NCI-H146 treated with DMSO at 0.1 percent for 48 hours (cell line): ENCODE results near the gene RGS14.

Source experiments
- DNase-seq: peaks from one replicate; lab custom pipeline; 2025; ENCODE audit not compliant: unreplicated experiment; lab: John Stamatoyannopoulos, UW

Gene RGS14

GRCh38 chr5:177357459-177358351 lies at the start of gene RGS14:
Gene RGS14 (plus strand): TSS chr5:177357924. CDS start chr5:177358025, 101 bp downstream.
- DNase-seq: peak; percentile 44

DNA sequence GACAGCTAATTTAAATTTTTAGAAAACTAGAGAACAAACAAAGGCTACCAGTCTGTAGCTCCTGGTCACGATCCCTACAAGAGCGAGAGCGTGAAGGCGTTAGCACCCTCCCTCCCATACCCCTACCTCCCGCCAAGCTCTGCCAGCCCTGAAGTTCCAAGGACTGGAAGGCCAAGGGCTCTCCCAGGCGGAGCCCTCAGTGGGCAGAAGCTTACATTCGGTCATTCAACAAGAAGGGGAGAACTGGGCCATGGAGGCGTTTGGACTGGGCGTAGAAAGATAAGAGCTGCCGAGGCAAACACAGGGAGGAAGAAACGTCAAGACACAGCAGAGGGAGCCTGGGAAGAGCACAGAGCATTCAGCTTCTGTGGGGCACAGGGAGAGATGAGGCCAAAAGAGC lies 49.0 kb upstream of the RGS14 start:
- no peak for DNase-seq

- DNase-seq: peak; percentile 21
Observed at GRCh38 chr5:177309351-177310191, 48.2 kb upstream of the RGS14 start.

DNA sequence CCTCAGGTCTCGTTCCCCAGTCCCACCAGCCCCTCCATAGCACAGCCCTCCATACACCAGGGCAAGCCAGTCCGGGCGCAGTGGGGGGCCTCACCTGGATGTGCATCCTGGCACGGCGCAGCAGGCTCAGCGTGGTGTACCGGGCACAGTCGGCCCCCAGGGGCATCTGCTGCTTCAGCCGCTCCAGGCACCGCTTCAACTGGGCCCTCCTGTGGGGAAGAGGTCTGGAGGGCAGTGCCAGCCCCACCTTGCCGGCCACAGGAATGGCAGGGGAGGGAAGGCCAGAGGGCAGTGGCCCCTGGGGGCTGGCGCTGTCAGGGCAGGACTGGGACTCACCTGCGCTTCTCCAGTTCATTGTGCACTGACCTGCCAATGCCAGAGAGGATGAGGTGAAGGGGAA lies 47.4 kb upstream of the RGS14 start:
- no peak for DNase-seq

GRCh38 chr5:177310757-177311391 lies 46.9 kb upstream of the RGS14 start:
- peak; percentile 10 for DNase-seq

- DNase-seq: no peak
Observed at GRCh38 chr5:177311392-177311722, 46.4 kb upstream of the RGS14 start.

DNA sequence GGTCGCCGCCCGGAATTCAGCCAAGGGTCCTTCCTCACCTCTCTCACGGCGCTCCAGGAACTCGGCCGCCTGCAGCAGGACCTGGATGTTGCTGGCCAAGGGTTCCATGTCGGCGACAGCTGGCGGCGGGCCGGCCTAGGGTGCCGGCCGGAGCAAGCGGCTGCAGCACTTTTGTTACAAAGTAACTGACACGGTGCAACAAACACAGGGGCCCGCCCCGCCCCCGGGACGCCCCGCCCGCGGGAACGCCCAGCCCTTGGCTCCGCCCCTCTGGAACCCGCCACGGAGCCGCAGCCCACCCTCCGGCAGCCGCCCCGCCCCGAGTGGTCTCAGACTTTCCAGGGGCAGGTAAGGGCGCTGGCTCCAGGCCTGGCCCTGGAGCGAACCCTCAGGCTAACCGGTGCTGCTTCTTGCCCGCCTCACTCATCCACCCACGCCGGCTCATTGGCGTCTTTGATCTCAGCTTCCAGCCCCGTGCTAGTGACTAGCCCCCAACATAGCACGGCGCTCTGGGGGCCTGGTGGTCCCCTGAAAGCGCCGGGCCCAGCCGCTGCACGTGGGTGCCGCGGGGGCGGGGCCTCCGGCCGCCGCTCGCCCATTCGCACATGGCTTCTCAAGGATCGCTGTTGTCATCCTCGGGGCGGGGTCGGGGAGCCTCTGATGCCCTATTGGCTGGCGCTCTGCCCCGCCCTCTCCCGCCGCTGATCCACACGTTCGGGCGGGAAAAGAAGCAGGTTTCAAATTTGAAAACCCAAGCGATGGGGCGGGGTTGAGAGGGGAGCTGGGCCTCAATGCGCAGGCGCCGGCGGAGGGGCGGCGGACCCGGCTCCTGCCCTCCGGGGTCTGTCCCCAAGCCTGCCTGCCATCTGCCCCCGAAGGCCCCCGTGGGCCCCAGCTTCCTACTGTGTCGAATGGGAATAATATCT lies 45.7 kb upstream of the RGS14 start, which contains the start of gene MXD3:
MXD3 (minus strand) TSS at position 176 of the 926 bp plus-strand sequence; CDS start at position 108, 68 bp downstream.
- peak; percentile 90 for DNase-seq

GRCh38 chr5:177312649-177313181 lies 45.0 kb upstream of the RGS14 start:
- no peak for DNase-seq

GRCh38 chr5:177313561-177314259 lies 44.0 kb upstream of the RGS14 start:
- DNase-seq: no peak

GRCh38 chr5:177314376-177315342 lies 43.1 kb upstream of the RGS14 start:
- no peak for DNase-seq

DNA sequence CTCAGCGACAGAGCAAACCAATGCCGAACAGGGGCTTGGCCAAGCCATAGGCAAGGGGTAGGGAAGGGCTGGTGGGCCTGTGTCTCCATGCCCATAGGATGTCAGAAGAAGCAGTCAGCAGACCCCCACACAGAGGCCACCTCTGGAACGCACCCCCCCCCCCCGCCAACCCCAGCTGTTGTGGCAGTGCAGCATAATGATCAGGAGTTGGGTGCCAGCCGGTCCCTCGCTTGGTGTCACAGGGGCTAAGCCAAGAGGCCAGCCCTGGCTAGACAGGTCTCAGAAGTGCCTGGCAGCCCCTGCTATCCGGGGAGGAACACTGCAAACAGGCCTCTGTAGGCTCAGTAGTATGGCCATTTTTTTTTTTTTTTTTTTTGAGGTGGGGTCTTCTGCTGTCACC lies 42.3 kb upstream of the RGS14 start:
- DNase-seq: no peak

DNA sequence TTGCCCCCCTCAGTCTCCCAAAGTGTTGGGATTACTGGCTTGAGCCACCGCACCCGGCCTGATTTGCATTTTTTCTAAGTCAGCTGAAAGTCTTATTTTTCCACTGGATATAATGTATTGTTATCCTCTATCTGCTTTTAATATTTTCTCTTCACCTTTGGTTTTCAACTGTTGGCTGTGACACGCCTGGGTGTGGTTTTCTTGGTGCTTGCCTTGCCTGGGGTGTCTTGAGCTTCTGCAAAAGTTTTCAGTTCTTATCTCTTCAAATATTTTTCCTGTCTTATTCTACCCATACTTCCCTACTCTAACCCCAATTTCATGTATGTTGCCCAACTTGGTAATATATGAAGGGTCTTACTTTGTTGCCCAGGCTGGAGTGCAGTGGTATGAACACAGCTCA lies 41.7 kb upstream of the RGS14 start:
- DNase-seq: no peak

DNA sequence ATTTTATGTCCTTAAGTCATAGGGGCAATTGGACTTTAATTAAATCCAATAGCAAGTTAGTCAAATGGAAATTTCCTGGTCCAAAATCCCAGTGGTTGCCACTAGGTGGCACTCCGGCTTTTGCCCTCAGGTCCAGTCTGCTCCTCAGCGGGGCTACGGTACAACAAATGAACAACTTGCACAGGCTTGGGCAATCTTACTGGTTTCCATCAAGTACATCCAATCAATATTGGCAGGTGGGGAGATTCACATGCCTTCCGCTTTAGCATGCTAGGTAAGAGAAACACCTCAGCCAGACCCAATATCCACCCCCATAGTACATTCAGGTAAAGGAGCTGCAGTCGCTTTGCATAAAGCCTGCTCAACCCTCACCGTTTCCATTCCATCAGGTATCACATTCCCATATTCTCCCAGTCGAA lies 39.8 kb upstream of the RGS14 start:
- peak; percentile 55 for DNase-seq

DNA sequence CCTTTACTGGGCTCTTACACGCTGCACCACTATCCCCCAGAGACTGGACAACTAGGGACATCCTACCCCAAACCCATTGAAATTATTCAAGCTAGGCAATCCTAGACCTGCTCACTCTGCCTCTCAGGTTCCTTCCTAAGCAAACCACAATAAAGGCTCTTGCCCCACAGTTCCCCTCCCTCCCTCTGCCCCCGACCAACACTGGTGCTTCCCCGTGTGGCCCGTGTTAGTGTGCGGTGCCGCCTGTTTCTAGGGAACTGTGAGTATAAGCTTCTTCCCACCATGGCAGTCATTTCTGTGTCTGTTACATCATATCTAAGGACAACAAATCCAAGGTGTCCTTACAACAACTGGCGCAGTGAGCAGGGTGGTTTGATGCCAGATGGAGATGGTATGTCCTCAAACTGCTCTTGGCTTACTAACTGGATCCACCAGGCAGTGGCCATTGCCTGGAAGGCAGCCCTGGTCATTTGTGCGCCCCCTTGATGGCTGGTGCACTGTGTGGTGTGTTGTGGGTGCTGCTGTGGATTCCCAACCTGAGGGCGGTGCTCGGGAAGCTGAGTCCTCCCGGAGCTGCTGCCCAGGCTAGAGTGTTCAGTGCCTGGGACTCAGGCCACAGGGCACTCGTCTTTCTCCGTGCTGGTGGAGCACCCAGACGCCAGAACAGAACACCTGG lies 37.7 kb upstream of the RGS14 start:
- DNase-seq: no peak

GRCh38 chr5:177320879-177321278 lies 36.8 kb upstream of the RGS14 start:
- DNase-seq: no peak

DNA sequence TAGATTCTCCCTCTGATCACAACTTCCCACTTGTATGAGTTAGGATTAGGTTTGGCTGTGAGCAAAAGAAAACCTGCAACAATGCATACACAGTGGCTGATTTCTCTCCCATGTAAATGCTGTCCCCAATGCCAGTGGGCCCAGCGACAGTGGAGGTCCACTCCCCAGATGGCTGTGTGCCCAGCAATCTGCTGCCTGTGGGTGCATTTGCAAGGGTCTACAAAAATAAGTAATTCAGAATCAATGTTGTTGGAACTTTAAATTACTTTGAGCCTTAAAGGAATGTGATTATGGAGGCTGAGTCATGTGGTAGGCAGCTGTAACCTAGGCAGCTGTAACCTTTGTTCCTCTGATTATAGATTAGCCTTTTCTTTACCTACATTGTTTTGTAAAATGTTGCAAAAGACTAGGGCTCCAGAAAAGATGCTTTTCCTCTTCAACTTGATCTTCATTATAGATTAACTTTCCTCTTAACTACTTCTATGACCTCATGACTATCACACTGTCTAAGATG lies 31.8 kb upstream of the RGS14 start:
- DNase-seq: no peak
